ENCODE measurements around the gene SSR2.

Gene SSR2

DNA sequence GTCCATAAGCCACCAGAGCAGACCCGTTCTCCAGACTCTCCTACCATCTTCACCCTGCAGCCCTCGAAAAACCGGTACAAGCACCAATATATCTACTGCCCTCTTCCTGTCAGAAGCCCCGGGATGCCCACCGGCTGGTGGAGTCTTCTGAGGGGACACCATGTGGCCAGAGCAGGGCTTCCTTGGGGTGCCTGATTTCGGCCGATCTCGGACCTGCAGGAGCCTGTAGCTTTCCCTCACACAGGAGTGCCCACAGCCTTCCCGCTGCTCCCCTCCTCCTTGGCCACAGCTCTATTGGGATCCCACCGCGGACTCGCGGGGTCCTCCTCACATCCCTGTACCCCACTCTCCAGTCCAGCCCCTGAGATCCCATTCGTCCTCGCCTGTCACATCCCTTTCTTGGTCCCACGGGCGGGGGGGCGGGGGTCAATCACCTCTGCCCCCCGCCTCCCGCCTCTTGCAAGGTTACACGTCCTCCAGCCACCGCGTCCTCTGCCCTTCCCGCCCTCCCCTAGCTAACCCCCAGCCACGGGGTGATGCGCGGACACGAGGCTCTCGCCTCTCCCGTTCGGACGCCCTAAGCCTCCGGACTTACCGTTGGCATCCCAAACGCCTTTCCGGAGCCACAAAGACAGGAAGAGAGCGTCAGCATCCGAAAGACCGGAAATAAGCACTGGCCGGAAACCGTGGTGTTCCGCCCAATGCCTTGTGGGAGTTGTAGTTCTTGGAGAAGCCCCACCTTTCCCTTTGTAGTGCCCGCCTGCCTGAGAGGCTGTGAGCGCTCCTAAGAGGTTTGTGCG is at the start of gene SSR2:
SSR2 (minus strand) TSS at position 659 of the 800 bp plus-strand sequence. CDS start 784 bp downstream, outside the sequence.
- peak within 1 kb of the TSS; percentile 91 for H3K4me3 ChIP-seq (ENCODE audit: low read length)
- TF ChIP-seq, protein P1, sequence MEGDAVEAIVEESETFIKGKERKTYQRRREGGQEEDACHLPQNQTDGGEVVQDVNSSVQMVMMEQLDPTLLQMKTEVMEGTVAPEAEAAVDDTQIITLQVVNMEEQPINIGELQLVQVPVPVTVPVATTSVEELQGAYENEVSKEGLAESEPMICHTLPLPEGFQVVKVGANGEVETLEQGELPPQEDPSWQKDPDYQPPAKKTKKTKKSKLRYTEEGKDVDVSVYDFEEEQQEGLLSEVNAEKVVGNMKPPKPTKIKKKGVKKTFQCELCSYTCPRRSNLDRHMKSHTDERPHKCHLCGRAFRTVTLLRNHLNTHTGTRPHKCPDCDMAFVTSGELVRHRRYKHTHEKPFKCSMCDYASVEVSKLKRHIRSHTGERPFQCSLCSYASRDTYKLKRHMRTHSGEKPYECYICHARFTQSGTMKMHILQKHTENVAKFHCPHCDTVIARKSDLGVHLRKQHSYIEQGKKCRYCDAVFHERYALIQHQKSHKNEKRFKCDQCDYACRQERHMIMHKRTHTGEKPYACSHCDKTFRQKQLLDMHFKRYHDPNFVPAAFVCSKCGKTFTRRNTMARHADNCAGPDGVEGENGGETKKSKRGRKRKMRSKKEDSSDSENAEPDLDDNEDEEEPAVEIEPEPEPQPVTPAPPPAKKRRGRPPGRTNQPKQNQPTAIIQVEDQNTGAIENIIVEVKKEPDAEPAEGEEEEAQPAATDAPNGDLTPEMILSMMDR (conservative IDR thresholded peaks at IDR 0.05; ENCODE audit: low read depth, low read length) = no peak
- peak; percentile 70 for DNase-seq (ENCODE audit: low read depth)

DNA sequence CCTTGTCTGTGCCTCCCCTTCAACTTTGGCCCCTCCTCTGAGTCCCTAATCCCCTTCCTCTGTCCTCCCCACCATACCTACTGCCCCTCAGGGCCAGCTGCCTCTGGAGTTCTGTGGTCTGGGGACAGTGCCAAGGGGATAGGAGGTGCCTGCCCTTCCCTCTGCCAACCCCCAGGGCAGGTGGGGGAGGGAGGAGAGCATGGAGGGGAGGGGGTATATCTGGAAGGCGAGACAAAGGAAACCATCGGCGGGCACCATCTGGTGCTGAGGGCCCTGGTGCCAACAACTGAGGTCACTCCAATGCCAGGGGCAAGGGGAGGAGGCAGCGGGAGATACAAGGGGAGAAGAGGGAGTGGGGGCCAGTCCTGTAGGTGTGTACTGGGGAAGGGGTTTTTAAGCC is 49.8 kb upstream of the SSR2 start:
- DNase-seq (ENCODE audit: low read depth) = no peak
- H3K4me3 ChIP-seq (ENCODE audit: low read length) = no peak overlapping the region
- TF ChIP-seq, protein P1 (conservative IDR thresholded peaks at IDR 0.05; ENCODE audit: low read depth, low read length) = no peak

DNA sequence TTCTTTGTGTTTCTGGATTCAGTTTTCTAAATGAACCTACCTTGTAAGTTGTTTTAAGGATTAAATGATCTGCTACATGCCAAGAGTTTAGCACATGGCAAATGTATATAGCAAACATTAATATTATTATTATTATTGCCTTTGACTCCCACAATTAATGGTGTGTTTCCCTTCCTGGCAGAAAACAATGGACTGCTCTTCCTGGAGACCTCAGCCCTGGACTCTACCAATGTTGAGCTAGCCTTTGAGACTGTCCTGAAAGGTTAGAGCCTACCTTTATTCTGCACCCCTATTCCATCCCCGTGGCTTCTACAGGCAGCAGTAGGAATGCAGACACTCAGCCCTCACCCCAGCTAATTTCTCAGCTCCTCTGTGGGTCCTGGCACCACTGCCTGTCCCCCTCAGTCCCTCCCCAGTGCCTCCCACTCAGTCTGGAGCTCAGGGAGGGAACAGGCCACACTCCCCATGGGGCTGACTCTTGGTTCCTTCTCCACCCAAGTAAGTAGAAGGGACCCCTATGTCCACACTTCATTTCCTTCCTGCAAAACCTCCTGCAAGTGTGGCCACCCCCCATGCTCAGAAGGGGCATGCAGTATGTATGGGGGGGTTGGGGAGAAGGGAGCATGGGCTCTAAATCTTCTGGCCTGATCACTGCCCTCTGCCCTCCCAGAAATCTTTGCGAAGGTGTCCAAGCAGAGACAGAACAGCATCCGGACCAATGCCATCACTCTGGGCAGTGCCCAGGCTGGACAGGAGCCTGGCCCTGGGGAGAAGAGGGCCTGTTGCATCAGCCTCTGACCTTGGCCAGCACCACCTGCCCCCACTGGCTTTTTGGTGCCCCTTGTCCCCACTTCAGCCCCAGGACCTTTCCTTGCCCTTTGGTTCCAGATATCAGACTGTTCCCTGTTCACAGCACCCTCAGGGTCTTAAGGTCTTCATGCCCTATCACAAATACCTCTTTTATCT is 49.0 kb upstream of the SSR2 start:
- no peak for DNase-seq (ENCODE audit: low read depth)
- no peak overlapping the region for H3K4me3 ChIP-seq (ENCODE audit: low read length)
- TF ChIP-seq, protein P1 (conservative IDR thresholded peaks at IDR 0.05; ENCODE audit: low read depth, low read length) = no peak

DNA sequence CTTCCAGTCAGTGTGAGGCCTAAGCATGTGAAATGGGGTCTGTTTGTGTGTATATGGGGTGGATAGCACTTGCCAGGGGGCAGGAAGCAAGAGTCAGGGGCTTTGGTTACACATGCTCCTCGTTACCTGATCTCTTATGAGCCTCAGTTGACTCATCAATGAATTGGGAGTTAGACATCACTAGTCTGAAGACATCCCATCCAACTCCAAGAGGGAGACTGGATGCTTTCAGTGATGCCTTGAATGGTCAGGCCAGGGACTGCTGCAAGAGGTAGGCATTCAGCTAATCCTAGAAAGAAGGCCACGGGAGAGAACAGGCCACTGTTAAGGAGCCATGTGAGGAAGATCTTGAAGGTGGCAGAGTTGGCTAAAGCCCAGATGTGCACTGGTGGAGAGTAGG is 46.5 kb upstream of the SSR2 start:
- TF ChIP-seq, protein P1 (conservative IDR thresholded peaks at IDR 0.05; ENCODE audit: low read depth, low read length) = no peak

DNA sequence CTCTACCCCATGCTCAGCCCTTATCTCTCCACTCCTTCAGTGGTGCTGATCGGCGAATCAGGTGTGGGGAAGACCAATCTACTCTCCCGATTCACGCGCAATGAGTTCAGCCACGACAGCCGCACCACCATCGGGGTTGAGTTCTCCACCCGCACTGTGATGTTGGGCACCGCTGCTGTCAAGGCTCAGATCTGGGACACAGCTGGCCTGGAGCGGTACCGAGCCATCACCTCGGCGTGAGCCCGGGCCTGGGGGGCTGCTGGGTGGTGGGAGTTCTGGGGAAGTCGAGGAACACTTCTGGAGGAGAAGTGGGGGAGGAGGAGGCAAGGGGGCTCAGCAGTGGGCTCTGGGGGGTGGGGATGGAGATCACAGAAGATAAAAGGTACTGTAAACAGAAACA is 45.1 kb upstream of the SSR2 start:
- no peak overlapping the region for H3K4me3 ChIP-seq (ENCODE audit: low read length)
- no peak for DNase-seq (ENCODE audit: low read depth)
- TF ChIP-seq, protein P1 (conservative IDR thresholded peaks at IDR 0.05; ENCODE audit: low read depth, low read length) = no peak

More for the DNA sequence above, 46.5 kb upstream of the SSR2 start:
- DNase-seq (ENCODE audit: low read depth) = no peak
- H3K4me3 ChIP-seq (ENCODE audit: low read length) = no peak overlapping the region

DNA sequence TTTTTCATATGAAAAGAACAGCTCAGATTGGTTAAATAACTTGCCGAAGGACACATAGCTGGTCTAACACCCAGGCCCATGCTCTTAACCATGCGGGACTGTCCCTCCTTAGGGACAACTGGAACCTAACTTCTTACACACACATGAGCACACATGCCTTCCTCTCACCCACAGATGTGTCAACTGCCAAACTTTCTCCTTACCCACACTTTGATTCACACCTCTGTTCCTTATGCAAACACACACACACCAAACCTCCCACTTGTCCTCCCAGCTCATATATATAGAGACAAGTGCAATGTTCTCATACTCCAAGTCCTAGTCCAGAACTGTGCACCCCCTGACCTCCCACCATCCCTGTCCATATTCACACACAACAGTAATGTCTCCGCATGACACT is 44.5 kb upstream of the SSR2 start:
- TF ChIP-seq, protein P1 (conservative IDR thresholded peaks at IDR 0.05; ENCODE audit: low read depth, low read length) = no peak
- H3K4me3 ChIP-seq (ENCODE audit: low read length) = no peak overlapping the region
- DNase-seq (ENCODE audit: low read depth) = no peak
